IPS DF 4.7 (cell line): Measurements from ENCODE around the gene TMEM135.
"Not testable (repeated sequence)": the region's sequence is repeated elsewhere in the genome, so short reads cannot be mapped to it uniquely, and the experiment has no call there.

Experiments used
- DNase-seq: peaks from one replicate; pipeline ENCODE4 v3.0.0-alpha.2; 2013; ENCODE audit warnings: low spot score; ENCODE audit errors: extremely low read depth

The TMEM135 gene

GRCh38 chr11:87139475-87139874, 101.7 kb downstream of the TMEM135 start:
- no peak for DNase-seq

GRCh38 chr11:87141322-87141721, 103.6 kb downstream of the TMEM135 start:
- no peak for DNase-seq

- DNase-seq, result no peak
Observed at GRCh38 chr11:87141980-87142514, 104.3 kb downstream of the TMEM135 start.

- no peak for DNase-seq
Observed at GRCh38 chr11:87142594-87142993, 104.9 kb downstream of the TMEM135 start.

- DNase-seq, result no peak
Observed at GRCh38 chr11:87143641-87144040, 105.9 kb downstream of the TMEM135 start.

- DNase-seq, result no peak
Observed at GRCh38 chr11:87144252-87144651, 106.5 kb downstream of the TMEM135 start.

GRCh38 chr11:87148749-87149148, 111.0 kb downstream of the TMEM135 start:
- no peak for DNase-seq

GRCh38 chr11:87149782-87150181, 112.0 kb downstream of the TMEM135 start:
- DNase-seq, result not testable (repeated sequence)

GRCh38 chr11:87150936-87151335, 113.2 kb downstream of the TMEM135 start:
- DNase-seq, result no peak

GRCh38 chr11:87154246-87154645, 116.5 kb downstream of the TMEM135 start:
- DNase-seq, result no peak

- DNase-seq, result no peak
Observed at GRCh38 chr11:87156970-87157369, 119.2 kb downstream of the TMEM135 start.

- DNase-seq, result not testable (repeated sequence)
Observed at GRCh38 chr11:87169076-87169475, 131.3 kb downstream of the TMEM135 start.

GRCh38 chr11:87173185-87174039, 135.7 kb downstream of the TMEM135 start:
- no peak for DNase-seq

- no peak for DNase-seq
Observed at GRCh38 chr11:87174870-87175269, 137.1 kb downstream of the TMEM135 start.

GRCh38 chr11:87176044-87176443, 138.3 kb downstream of the TMEM135 start:
- DNase-seq, result peak; percentile 9

GRCh38 chr11:87179621-87180020, 141.9 kb downstream of the TMEM135 start:
- DNase-seq, result no peak

- no peak for DNase-seq
Observed at GRCh38 chr11:87180742-87181141, 143.0 kb downstream of the TMEM135 start.

GRCh38 chr11:87181143-87181542, 143.4 kb downstream of the TMEM135 start:
- no peak for DNase-seq

- DNase-seq, result no peak
Observed at GRCh38 chr11:87185228-87185627, 147.5 kb downstream of the TMEM135 start.

- DNase-seq, result no peak
Observed at GRCh38 chr11:87187076-87187475, 149.3 kb downstream of the TMEM135 start.

- no peak for DNase-seq
Observed at GRCh38 chr11:87187930-87188329, 150.2 kb downstream of the TMEM135 start.

GRCh38 chr11:87188396-87188795, 150.7 kb downstream of the TMEM135 start:
- not testable (repeated sequence) for DNase-seq

- DNase-seq, result not testable (repeated sequence)
Observed at GRCh38 chr11:87188921-87189320, 151.2 kb downstream of the TMEM135 start.
